CD4-positive, CD25-positive, alpha-beta regulatory T cell (primary cell): ENCODE data around the gene CDC42EP3. TPM values are rescaled to one million over a fixed set of nuclear protein-coding genes. Genes with fewer than 3 reads are reported as not detected.

Experiments used
- ATAC-seq, 2 donors: fragments of 150-1000 bp; cut with Tn5 transposase; one replicate each; pipeline ENCODE4 v1.10.0; 2021; ENCODE audit warnings: low read depth in 2 of 2, moderate number of reproducible peaks in 2 of 2, moderate library complexity in 1 of 2
- DNase-seq, 3 donors: peaks; one replicate each; pipeline versions ENCODE4 v3.0.0 to v3.0.0-alpha.2; 2012 to 2022; ENCODE audit warnings: mixed read lengths in 1 of 3
- H3K27ac ChIP-seq: one replicate; pipeline ENCODE4 v1.7.0; 2013; ENCODE audit warnings: mild to moderate bottlenecking, low read length; ENCODE audit not compliant: insufficient read depth, poor library complexity, severe bottlenecking
- H3K27me3 ChIP-seq: one replicate; pipeline ENCODE4 v1.7.0; 2013; ENCODE audit warnings: low read length; ENCODE audit not compliant: control insufficient read depth, insufficient read depth
- H3K36me3 ChIP-seq: one replicate; pipeline ENCODE4 v1.7.0; 2013; ENCODE audit warnings: mild to moderate bottlenecking, low read length, moderate library complexity; ENCODE audit not compliant: control insufficient read depth, insufficient read depth
- H3K4me1 ChIP-seq: 2 replicates; pipeline ENCODE4 v1.7.0; 2013; ENCODE audit warnings: mild to moderate bottlenecking, low read length; ENCODE audit not compliant: insufficient read depth, control insufficient read depth, poor library complexity, severe bottlenecking
- H3K4me3 ChIP-seq: one replicate; pipeline ENCODE4 v1.7.0; 2013; ENCODE audit warnings: low read depth, mild to moderate bottlenecking, low read length, moderate library complexity
- H3K9me3 ChIP-seq, 2 experiments: 1 replicate in 1 of 2; 2 replicates in 1 of 2; pipeline ENCODE4 v1.7.0; 2013; ENCODE audit warnings: low read length in 2 of 2, mild to moderate bottlenecking in 1 of 2, moderate library complexity in 1 of 2; ENCODE audit not compliant: control insufficient read depth in 2 of 2
- H3K27ac Mint-ChIP-seq, 3 donors: one replicate each; pipeline ENCODE4 v1.8.0; 2020 to 2022; ENCODE audit warnings: mild to moderate bottlenecking in 3 of 3, mixed read lengths in 3 of 3, moderate library complexity in 2 of 3
- H3K27me3 Mint-ChIP-seq: one replicate; pipeline ENCODE4 v1.8.0; 2022; ENCODE audit warnings: mild to moderate bottlenecking, mixed read lengths
- H3K36me3 Mint-ChIP-seq: one replicate; pipeline ENCODE4 v1.8.0; 2020; ENCODE audit warnings: mixed read lengths
- H3K4me1 Mint-ChIP-seq, 4 donors: one replicate each; pipeline ENCODE4 v1.8.0; 2020 to 2022; ENCODE audit warnings: mixed read lengths in 4 of 4, mild to moderate bottlenecking in 1 of 4
- H3K4me3 Mint-ChIP-seq, 4 donors: one replicate each; pipeline ENCODE4 v1.8.0; 2020 to 2022; ENCODE audit warnings: mild to moderate bottlenecking in 4 of 4, mixed read lengths in 4 of 4, moderate library complexity in 3 of 4
- H3K9me3 Mint-ChIP-seq, 7 donors: one replicate each; pipeline ENCODE4 v1.8.0; 2020 to 2022; ENCODE audit warnings: mixed read lengths in 7 of 7, mild to moderate bottlenecking in 3 of 7, moderate library complexity in 2 of 7
- polyA plus RNA-seq, 4 donors: library from polyadenylated mRNA; unstranded; fragments of 300-500 nt; fragmentation: Illumina TruSeq; gene quantifications; one replicate each; pipeline ENCODE4 v1.2.3, GENCODE V29; 2021
- total RNA-seq: library from RNA; stranded (reverse); gene quantifications from one replicate; pipeline ENCODE4 v1.2.3, GENCODE V29; 2022

Gene CDC42EP3
- total and polyA plus RNA-seq, 5 donors from 2014 or later = 36.4 to 81.4 (median 64.3) TPM

GRCh38 chr2:37647971-37648330, 23.5 kb downstream of the CDC42EP3 start:
- Histone ChIP-seq H3K4me1 (peaks cover 90% of the 10 kb centered on the region), H3K9me3 (no peaks in the 10 kb centered on the region), H3K27me3 (no peaks in the 10 kb centered on the region), H3K27ac (peak overlapping the region; percentile 72), H3K4me3 (peak overlapping the region; percentile 64), H3K36me3 (peaks cover 35% of the 10 kb centered on the region)
- H3K4me1 Mint-ChIP-seq = peaks cover 33 to 95% (median 73%) of the 10 kb centered on the region in 4 donors
- ATAC-seq = no peak
- H3K36me3 Mint-ChIP-seq = peaks cover 60% of the 10 kb centered on the region
- peak overlapping the region; percentile 84 to 95 (median 94) for H3K27ac Mint-ChIP-seq
- no peak for DNase-seq
- peak overlapping the region; percentile 40 to 85 (median 63) for H3K4me3 Mint-ChIP-seq
- H3K9me3 Mint-ChIP-seq = no peaks in the 10 kb centered on the region
- no peaks in the 10 kb centered on the region for H3K27me3 Mint-ChIP-seq

- peak overlapping the region; percentile 12 to 66 (median 51) for H3K4me3 Mint-ChIP-seq
- H3K36me3 Mint-ChIP-seq = peaks cover 78% of the 10 kb centered on the region
- no peaks in the 10 kb centered on the region for H3K9me3 ChIP-seq
- peak overlapping the region; percentile 22 for H3K4me3 ChIP-seq
- H3K27ac ChIP-seq = peak overlapping the region; percentile 56
- no peaks in the 10 kb centered on the region for H3K27me3 Mint-ChIP-seq
- peaks cover 38 to 97% (median 77%) of the 10 kb centered on the region in 4 donors for H3K4me1 Mint-ChIP-seq
- DNase-seq = no peak
- peaks cover 77% of the 10 kb centered on the region for H3K4me1 ChIP-seq
- peaks cover 35% of the 10 kb centered on the region for H3K36me3 ChIP-seq
- H3K9me3 Mint-ChIP-seq = no peaks in the 10 kb centered on the region
- no peaks in the 10 kb centered on the region for H3K27me3 ChIP-seq
- H3K27ac Mint-ChIP-seq = peak overlapping the region; percentile 57 to 91 (median 89)
- no peak for ATAC-seq
Observed at GRCh38 chr2:37645836-37646235, 25.6 kb downstream of the CDC42EP3 start.

- Histone ChIP-seq H3K27me3 (no peaks in the 10 kb centered on the region), H3K9me3 (no peaks in the 10 kb centered on the region), H3K4me1 (peaks cover 72% of the 10 kb centered on the region), H3K27ac (peak overlapping the region; percentile 56), H3K36me3 (peaks cover 35% of the 10 kb centered on the region), H3K4me3 (peak overlapping the region; percentile 22)
- peak overlapping the region; percentile 57 to 91 (median 89) for H3K27ac Mint-ChIP-seq
- H3K36me3 Mint-ChIP-seq = peaks cover 78% of the 10 kb centered on the region
- peaks cover 38 to 92% (median 73%) of the 10 kb centered on the region in 4 donors for H3K4me1 Mint-ChIP-seq
- H3K4me3 Mint-ChIP-seq = peak overlapping the region; percentile 12 to 66 (median 51)
- no peaks in the 10 kb centered on the region for H3K9me3 Mint-ChIP-seq
- DNase-seq (peak in 1 of 3 donors; percentile 39), ATAC-seq (peak; percentile 10 to 19)
- H3K27me3 Mint-ChIP-seq = no peaks in the 10 kb centered on the region
Observed at GRCh38 chr2:37645362-37645761, 26.1 kb downstream of the CDC42EP3 start.

GRCh38 chr2:37644191-37644590, 27.3 kb downstream of the CDC42EP3 start:
- Mint-ChIP-seq H3K36me3 (peaks cover 78% of the 10 kb centered on the region), H3K27ac (peak overlapping the region; percentile 32 to 89 (median 78)), H3K9me3 (no peaks in the 10 kb centered on the region), H3K4me3 (peak overlapping the region in 3 of 4 donors; percentile 39 to 66 (median 63)), H3K4me1 (peaks cover 38 to 85% (median 67%) of the 10 kb centered on the region in 4 donors), H3K27me3 (no peaks in the 10 kb centered on the region)
- no peaks in the 10 kb centered on the region for H3K9me3 ChIP-seq
- H3K36me3 ChIP-seq = peaks cover 34% of the 10 kb centered on the region
- H3K27ac ChIP-seq = no peak overlapping the region
- H3K27me3 ChIP-seq = no peaks in the 10 kb centered on the region
- ATAC-seq (no peak), DNase-seq (no peak)
- H3K4me1 ChIP-seq = peaks cover 64% of the 10 kb centered on the region
- H3K4me3 ChIP-seq = no peak overlapping the region

- H3K36me3 Mint-ChIP-seq = peaks cover 79% of the 10 kb centered on the region
- Histone ChIP-seq H3K4me3 (peak overlapping the region; percentile 26), H3K36me3 (peaks cover 34% of the 10 kb centered on the region), H3K27ac (peak overlapping the region; percentile 42), H3K4me1 (peaks cover 60% of the 10 kb centered on the region), H3K27me3 (no peaks in the 10 kb centered on the region), H3K9me3 (no peaks in the 10 kb centered on the region)
- H3K4me3 Mint-ChIP-seq = peak overlapping the region in 3 of 4 donors; percentile 47 to 66 (median 63)
- peak overlapping the region; percentile 78 to 89 (median 78) for H3K27ac Mint-ChIP-seq
- DNase-seq = no peak
- H3K9me3 Mint-ChIP-seq = no peaks in the 10 kb centered on the region
- peaks cover 38 to 85% (median 67%) of the 10 kb centered on the region in 4 donors for H3K4me1 Mint-ChIP-seq
- no peak for ATAC-seq
- H3K27me3 Mint-ChIP-seq = no peaks in the 10 kb centered on the region
Observed at GRCh38 chr2:37643730-37644078, 27.7 kb downstream of the CDC42EP3 start.

- H3K4me3 ChIP-seq = peak overlapping the region; percentile 26
- Mint-ChIP-seq H3K4me3 (peak overlapping the region; percentile 47 to 66 (median 61)), H3K36me3 (peaks cover 75% of the 10 kb centered on the region), H3K9me3 (no peaks in the 10 kb centered on the region), H3K4me1 (peaks cover 38 to 83% (median 63%) of the 10 kb centered on the region in 4 donors), H3K27ac (peak overlapping the region; percentile 69 to 89 (median 78)), H3K27me3 (no peaks in the 10 kb centered on the region)
- peaks cover 54% of the 10 kb centered on the region for H3K4me1 ChIP-seq
- peak in 1 of 3 donors; percentile 48 for DNase-seq
- no peak for ATAC-seq
- H3K27me3 ChIP-seq = no peaks in the 10 kb centered on the region
- H3K27ac ChIP-seq = peak overlapping the region; percentile 42
- no peaks in the 10 kb centered on the region for H3K9me3 ChIP-seq
- peaks cover 34% of the 10 kb centered on the region for H3K36me3 ChIP-seq
Observed at GRCh38 chr2:37642907-37643729, 28.3 kb downstream of the CDC42EP3 start.

- Mint-ChIP-seq H3K4me1 (peaks cover 36 to 83% (median 58%) of the 10 kb centered on the region in 4 donors), H3K9me3 (no peaks in the 10 kb centered on the region)
Observed at GRCh38 chr2:37641582-37642171, 29.8 kb downstream of the CDC42EP3 start.

More at GRCh38 chr2:37641582-37642171, 29.8 kb downstream of the CDC42EP3 start:
- ATAC-seq = no peak
- no peaks in the 10 kb centered on the region for H3K27me3 Mint-ChIP-seq
- peak overlapping the region; percentile 1 for H3K27ac ChIP-seq
- H3K4me1 ChIP-seq = peaks cover 46% of the 10 kb centered on the region
- no peaks in the 10 kb centered on the region for H3K27me3 ChIP-seq
- H3K36me3 Mint-ChIP-seq = peaks cover 64% of the 10 kb centered on the region
- peak overlapping the region in 1 of 4 donors; percentile 50 for H3K4me3 Mint-ChIP-seq
- no peak for DNase-seq
- peaks cover 30% of the 10 kb centered on the region for H3K36me3 ChIP-seq
- H3K27ac Mint-ChIP-seq = peak overlapping the region; percentile 30 to 52 (median 31)
- no peaks in the 10 kb centered on the region for H3K9me3 ChIP-seq
- no peak overlapping the region for H3K4me3 ChIP-seq
